NCI-H2227 treated with DMSO at 0.1 percent for 48 hours (cell line): ENCODE data around the gene PRRC2A.

Experiments used
- DNase-seq: peaks from one replicate; lab custom pipeline; 2025; lab: John Stamatoyannopoulos, UW

Gene PRRC2A

DNA sequence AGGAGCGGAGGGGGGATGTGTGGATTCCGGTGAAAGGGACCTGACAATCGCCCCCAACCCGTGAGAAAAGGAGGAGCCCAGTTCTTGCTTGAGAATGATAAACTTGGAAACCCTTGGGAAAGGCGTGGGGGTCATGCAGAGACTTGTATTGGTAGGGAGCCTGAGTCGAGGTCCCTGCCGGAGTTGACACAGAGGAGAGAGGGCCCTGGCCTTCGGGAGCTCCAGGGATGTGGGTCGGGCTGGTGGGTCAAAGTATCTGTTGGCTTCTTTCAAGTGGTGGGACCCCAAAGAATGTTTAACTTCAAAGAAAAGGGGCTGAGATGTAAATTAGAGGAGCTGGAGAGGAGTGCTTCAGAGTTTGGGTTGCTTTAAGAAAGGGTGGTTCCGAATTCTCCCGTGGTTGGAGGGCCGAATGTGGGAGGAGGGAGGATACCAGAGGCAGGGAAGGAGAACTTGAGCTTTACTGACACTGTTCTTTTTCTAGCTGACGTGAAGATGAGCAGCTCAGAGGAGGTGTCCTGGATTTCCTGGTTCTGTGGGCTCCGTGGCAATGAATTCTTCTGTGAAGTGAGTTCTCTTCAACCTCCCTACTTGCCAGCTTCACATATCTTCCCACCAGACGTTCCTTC lies 45.9 kb downstream of the PRRC2A start:
- no peak for DNase-seq

DNA sequence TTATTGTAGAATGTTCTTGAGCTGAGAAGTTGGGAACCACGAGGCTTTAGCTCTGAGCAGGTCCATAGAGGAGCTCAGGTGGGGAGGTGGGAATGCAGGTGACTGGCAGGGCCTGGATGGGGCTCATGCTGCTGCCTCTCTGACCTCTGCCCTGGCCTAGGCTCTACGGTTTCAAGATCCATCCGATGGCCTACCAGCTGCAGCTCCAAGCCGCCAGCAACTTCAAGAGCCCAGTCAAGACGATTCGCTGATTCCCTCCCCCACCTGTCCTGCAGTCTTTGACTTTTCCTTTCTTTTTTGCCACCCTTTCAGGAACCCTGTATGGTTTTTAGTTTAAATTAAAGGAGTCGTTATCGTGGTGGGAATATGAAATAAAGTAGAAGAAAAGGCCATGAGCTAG lies 49.2 kb downstream of the PRRC2A start, which contains the start of gene LY6G5B:
Gene LY6G5B, plus strand, starts transcription at position 301 of the 400 bp plus-strand sequence. CDS start 975 bp downstream, outside the sequence.
- DNase-seq, result no peak

DNA sequence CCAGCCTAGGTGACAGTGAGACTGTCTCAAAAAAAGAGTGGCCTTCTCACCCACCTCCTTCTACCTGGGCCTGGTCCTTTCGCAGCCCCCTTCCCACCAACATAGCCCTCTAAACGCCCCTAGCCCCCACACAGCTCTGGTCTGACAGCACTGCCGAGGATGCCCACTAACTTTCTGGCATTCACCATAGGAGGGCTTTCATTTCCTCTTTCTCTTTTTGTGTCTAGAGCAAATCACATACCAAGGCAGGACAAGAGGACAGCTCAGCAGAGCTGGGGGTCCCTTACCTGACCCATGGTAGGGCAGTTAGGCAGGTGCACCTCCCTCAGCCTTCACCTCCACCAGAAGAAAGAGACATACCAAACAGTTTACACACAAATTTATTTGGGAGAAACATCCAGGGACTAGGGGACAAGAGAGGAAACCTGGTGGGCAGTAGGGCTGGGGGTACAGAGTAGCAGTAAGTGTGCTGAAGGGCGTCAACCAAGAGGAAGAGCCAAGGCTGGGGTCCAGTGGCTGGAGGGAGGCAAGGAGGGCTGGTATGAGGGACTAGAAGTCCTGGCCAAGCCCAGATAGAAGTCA lies 55.9 kb downstream of the PRRC2A start:
- DNase-seq, result no peak

DNA sequence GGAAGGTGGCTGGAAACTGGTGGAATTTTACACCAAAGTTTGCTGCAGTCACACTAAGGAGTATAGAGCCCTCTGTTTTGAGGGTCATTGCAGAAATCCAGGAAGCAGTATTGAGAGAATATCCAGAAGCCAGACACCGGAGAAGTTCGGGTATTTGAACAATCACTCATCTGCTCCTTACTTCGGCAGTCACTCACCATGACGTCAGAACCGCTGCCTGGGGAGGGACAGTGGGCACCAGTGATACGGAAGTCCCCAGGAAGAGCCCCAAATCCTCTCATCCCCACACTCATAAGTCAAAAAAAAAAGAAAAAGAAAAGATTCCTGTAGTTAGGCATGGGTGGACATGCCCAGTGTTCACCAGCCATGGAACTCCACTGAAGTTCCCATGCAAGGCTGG lies 56.4 kb downstream of the PRRC2A start:
- no peak for DNase-seq

DNA sequence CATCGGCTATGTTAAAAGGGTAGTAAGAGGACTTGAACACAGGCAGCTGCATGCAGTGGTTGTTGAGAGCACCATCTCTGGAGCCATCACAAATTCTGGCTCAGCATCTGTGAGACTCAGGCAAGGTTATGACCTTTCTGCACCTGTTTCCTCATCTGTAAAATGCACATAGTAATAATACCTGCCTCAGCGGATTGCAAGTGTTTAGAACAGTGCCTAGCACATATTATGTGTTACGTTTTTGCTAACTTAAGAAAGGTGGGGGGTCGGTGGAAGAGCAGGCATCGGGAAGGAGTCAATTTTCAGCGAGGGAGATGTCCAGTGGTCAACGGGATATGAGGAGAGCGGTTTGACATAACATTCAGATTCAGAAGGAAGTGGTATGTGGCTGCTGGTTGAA lies 57.4 kb downstream of the PRRC2A start:
- DNase-seq, result no peak

DNA sequence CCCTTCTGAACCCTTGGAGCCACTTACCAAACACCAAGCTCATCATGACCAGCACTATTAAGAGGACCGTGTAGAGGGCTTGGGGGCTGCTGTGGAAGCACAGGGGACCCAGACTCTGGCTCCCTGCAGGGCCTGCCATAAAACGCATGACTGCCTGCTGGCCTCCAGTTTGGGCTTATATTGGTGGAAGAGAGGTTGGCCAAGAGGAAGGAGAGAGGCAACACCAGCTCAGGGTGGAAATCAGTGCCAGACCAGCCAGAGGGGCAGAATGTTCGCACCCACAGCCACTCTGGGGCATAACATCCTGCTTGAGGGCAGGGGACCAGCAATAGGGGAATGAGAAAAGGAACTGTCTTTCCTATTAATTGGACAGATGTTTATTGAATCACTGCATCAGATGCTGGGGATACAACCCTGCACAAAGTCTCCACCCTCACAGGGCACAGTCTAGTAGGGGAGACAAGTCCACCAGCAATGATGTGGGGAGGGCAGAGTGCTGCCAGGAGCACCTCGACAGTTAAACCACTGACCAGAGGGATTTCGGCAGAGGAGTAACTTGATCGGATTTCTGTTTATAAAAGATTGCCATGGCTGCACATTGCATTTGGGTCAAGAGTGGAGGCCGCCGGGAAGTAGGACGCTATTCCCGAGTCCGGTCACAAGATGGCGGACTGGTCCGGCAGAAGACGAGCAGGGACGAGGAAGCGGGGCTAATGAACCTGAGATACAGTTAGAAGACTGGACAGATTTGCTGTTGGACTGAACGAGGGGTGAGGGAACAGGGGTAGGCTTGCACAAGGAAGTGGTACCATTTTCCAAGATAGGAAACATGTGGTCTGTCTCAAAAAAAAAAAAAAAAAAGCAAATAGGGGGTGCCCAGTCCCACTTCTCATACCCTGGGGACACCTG lies 60.0 kb downstream of the PRRC2A start, which contains the start of gene LY6G5C:
Gene LY6G5C, minus strand, starts transcription at position 842 of the 909 bp plus-strand sequence. Its CDS starts 694 bp downstream, at position 148.
- peak; percentile 88 for DNase-seq

DNA sequence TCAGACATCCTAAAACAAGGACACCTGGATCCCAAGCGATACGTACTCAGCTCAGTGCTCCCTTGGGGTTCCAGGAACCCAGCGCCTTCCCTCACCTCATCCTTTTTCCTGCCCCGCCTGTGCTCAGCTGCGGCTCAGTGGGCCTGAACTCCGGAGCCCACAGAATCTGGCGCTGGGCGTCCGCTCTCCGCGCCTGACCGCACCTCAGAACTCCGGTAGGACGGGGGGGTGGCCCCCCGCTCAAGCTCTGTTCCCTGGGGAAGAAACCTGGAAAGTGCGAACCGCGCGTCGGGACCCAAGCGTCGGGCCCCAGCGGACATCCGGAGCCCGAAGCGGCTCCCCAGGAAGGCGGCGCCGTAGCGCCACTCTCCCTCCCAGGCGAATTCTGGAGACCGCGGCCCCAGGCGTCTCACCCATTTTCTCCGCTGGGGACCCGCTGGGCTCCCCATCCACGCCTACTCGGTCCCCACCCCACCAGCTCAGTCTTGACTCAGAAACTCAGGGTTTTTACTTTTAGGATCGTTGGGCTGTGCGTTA lies 60.7 kb downstream of the PRRC2A start:
- DNase-seq, result no peak

DNA sequence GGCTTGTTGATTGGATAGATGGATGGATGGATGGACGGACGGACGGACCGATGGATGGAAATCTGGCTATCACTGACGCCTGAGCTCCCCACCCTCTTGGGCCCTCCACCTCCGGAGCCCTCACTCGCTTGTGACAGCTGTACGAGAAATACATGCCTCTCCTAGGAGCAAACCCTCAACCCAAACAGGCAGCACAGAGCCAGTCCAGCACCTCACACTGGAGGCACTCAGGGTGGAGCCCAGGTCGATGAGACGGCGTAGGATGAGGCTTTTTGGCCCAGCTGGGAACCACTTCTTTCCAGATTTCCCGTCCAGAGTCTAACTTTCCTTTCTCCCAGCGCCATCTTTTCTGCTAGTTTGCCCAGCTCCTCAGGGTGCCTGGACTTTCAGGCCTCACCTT lies 63.1 kb downstream of the PRRC2A start:
- DNase-seq, result no peak

DNA sequence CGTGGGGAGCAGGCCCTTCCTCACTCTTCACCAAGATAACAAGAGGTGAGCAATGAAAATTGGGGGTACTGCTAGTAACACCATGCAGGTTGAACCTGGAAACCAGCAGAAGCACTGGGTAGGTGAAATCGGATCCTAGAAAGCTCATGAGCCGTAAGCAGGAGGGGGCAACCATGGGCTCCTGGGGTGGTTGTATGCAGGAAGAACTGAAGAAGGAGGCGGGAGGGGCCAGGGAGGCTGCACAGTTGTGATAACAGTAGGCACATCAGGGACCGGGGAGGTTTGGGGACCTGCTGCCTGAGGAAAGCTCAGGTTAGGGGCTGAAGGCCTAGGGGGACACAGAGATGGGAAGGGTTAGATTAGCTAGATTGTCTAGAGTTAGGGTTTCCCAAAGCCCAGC lies 66.0 kb downstream of the PRRC2A start:
- DNase-seq, result no peak

DNA sequence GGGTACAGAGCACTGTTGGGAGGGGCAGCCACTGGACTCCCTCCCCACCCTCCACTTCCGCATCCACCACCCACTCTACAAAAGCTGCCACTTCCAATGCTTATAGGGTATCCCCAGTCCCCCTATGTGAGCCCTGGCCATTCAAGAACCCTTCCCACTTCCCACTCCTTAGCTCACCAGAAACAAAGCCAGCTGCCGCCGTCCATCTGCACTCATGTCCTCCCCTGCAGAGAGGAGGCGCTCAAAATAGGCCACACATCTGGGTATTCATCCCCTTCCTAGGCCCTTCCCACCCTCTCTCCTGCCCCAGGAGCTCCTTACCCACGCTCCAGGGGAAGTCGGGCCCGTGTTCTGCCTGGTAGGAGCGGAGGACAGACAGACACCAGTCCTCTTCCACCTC lies 66.8 kb downstream of the PRRC2A start:
- no peak for DNase-seq
